ENCODE results near the gene GPR84.
A peak's percentile ranks its signal among the peaks of the same experiment; 100 is the strongest.
"Not testable (repeated sequence)": the region's sequence is repeated elsewhere in the genome, so short reads cannot be mapped to it uniquely, and the experiment has no call there.

Gene GPR84

GRCh38 chr12:54330442-54330841 lies 33.8 kb downstream of the GPR84 start:
- peaks cover 37 to 44% of the 10 kb centered on the region in 2 donors for H3K4me1 Mint-ChIP-seq (ENCODE audit: low read depth in 2 of 2)
- no peak overlapping the region for H3K4me3 Mint-ChIP-seq
- no peak for ATAC-seq (replicated peaks)
- no peaks in the 10 kb centered on the region for H3K27me3 Mint-ChIP-seq
- H3K27ac Mint-ChIP-seq: peak overlapping the region; percentile 61 to 84
- DNase-seq: no peak
- no peaks in the 10 kb centered on the region for H3K9me3 Mint-ChIP-seq
- peaks cover 4% of the 10 kb centered on the region for H3K36me3 Mint-ChIP-seq (ENCODE audit: insufficient read depth)

- H3K9me3 Mint-ChIP-seq: no peaks in the 10 kb centered on the region
- H3K4me3 Mint-ChIP-seq: no peak overlapping the region
- no peaks in the 10 kb centered on the region for H3K27me3 Mint-ChIP-seq
- H3K4me1 Mint-ChIP-seq (ENCODE audit: low read depth in 2 of 2): peaks cover 42 to 51% of the 10 kb centered on the region in 2 donors
- DNase-seq: no peak
- ATAC-seq (replicated peaks): no peak
- peak overlapping the region; percentile 61 to 84 for H3K27ac Mint-ChIP-seq
- peaks cover 11% of the 10 kb centered on the region for H3K36me3 Mint-ChIP-seq (ENCODE audit: insufficient read depth)
Measured at GRCh38 chr12:54329759-54330158, 34.5 kb downstream of the GPR84 start.

- no peak overlapping the region for H3K4me3 Mint-ChIP-seq
- peaks cover 46 to 54% of the 10 kb centered on the region in 2 donors for H3K4me1 Mint-ChIP-seq (ENCODE audit: low read depth in 2 of 2)
- no peaks in the 10 kb centered on the region for H3K27me3 Mint-ChIP-seq
Measured at GRCh38 chr12:54328595-54329337, 35.5 kb downstream of the GPR84 start.

GRCh38 chr12:54325442-54326109 lies 38.7 kb downstream of the GPR84 start:
- Mint-ChIP-seq H3K36me3 (ENCODE audit: insufficient read depth) (peaks cover 12% of the 10 kb centered on the region), H3K4me3 (peak overlapping the region; percentile 95), H3K4me1 (ENCODE audit: low read depth in 2 of 2) (peaks cover 36 to 41% of the 10 kb centered on the region in 2 donors), H3K27ac (peak overlapping the region; percentile 98)
- not testable (repeated sequence) for DNase-seq; H3K9me3 Mint-ChIP-seq; ATAC-seq (replicated peaks); H3K27me3 Mint-ChIP-seq

More at GRCh38 chr12:54328595-54329337, 35.5 kb downstream of the GPR84 start:
- Mint-ChIP-seq H3K36me3 (ENCODE audit: insufficient read depth) (peaks cover 12% of the 10 kb centered on the region), H3K27ac (peak overlapping the region; percentile 57 to 61), H3K9me3 (no peaks in the 10 kb centered on the region)
- no peak for ATAC-seq (replicated peaks)
- no peak for DNase-seq

GRCh38 chr12:54324617-54325441 lies 39.5 kb downstream of the GPR84 start, which contains the start of gene COPZ1:
Gene COPZ1 (plus strand): TSS chr12:54325131. CDS start chr12:54325164, 33 bp downstream.
- DNase-seq: peak; percentile 88 to 91 (median 90)
- Mint-ChIP-seq H3K27me3 (no peaks in the 10 kb centered on the region), H3K9me3 (no peaks in the 10 kb centered on the region), H3K4me1 (ENCODE audit: low read depth in 2 of 2) (peaks cover 30 to 33% of the 10 kb centered on the region in 2 donors), H3K27ac (peak within 1 kb of the TSS; percentile 98), H3K4me3 (peak within 1 kb of the TSS; percentile 95), H3K36me3 (ENCODE audit: insufficient read depth) (peaks cover 12% of the 10 kb centered on the region)
- peak; percentile 95 for ATAC-seq (replicated peaks)

GRCh38 chr12:54321363-54321762 lies 42.9 kb downstream of the GPR84 start:
- H3K9me3 Mint-ChIP-seq: no peaks in the 10 kb centered on the region
- DNase-seq (no peak), ATAC-seq (replicated peaks) (no peak)
- H3K36me3 Mint-ChIP-seq (ENCODE audit: insufficient read depth): peaks cover 8% of the 10 kb centered on the region
- H3K4me3 Mint-ChIP-seq: no peak overlapping the region
- no peak overlapping the region for H3K27ac Mint-ChIP-seq
- H3K27me3 Mint-ChIP-seq: no peaks in the 10 kb centered on the region
- H3K4me1 Mint-ChIP-seq (ENCODE audit: low read depth in 2 of 2): peaks cover 14 to 16% of the 10 kb centered on the region in 2 donors

Data from effector memory CD8-positive, alpha-beta T cell (primary cell).